GM18526 (cell line): ENCODE data around the gene NRG2.

Experiments used
- POLR2A ChIP-seq: IDR thresholded peaks from 3 replicates; pipeline ENCODE4 v1.6.1; 2011; ENCODE audit not compliant: insufficient read length; ENCODE audit errors: extremely low read depth

The NRG2 gene

DNA sequence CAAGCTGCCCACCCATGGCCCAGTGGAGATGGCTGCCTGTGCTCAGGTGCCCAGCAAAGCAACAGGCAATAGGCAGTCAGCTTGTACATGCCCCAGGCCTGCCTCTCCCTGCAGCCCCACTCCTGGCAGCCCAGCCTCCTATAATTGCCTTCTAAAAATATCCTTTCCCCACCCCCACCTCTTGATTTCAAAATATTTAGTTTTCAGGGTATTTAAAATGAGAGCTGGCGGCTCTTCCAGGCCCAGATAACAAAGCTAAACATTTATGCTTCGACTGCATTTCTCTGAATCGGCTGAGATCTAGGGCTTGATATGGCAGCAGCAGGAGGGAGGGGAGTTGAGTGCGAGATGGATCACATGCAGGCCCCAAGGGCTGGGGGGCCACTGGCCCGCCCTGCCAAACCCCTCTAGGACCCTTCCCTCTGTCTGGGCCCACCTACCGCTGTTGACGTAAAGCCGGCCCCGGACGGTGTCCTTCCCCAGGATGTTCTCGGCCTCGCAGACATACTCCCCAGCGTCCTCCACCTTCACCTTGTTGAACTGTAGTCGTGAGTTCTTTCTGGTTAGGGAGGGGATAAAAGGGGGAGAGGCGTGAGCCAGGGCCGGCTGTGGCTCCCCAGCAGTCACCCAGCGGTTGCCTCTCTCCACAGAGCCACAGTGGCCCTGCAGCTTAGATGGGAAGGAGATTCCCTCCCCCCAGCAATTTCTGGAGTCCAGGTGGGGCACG lies 162.5 kb downstream of the NRG2 start:
- no peak for TF ChIP-seq POLR2A

DNA sequence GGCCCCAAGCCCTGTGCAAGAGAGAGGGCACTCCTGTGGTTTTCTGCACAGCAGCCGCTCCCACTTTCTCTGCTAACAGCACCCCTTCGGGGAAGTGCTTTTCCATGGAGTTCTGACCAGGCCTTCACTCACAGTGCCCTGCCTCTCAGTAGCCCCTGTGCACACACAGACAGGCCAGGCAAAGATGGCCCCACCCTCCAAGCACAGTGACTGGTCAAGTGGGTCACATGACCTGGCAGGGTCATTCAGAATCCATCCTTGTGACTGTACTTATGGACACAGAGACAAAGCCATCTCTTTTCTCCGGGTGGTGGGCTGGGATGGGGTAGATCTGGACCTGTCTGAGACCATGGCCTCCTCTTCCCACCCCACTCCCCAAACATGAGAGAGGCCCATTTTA lies 165.0 kb downstream of the NRG2 start:
- no peak for TF ChIP-seq POLR2A

- no peak for TF ChIP-seq POLR2A
These were observed 165.9 kb downstream of the NRG2 start for GRCh38 chr5:139877129-139877597.

GRCh38 chr5:139875957-139876356 lies 167.1 kb downstream of the NRG2 start:
- TF ChIP-seq POLR2A = no peak

DNA sequence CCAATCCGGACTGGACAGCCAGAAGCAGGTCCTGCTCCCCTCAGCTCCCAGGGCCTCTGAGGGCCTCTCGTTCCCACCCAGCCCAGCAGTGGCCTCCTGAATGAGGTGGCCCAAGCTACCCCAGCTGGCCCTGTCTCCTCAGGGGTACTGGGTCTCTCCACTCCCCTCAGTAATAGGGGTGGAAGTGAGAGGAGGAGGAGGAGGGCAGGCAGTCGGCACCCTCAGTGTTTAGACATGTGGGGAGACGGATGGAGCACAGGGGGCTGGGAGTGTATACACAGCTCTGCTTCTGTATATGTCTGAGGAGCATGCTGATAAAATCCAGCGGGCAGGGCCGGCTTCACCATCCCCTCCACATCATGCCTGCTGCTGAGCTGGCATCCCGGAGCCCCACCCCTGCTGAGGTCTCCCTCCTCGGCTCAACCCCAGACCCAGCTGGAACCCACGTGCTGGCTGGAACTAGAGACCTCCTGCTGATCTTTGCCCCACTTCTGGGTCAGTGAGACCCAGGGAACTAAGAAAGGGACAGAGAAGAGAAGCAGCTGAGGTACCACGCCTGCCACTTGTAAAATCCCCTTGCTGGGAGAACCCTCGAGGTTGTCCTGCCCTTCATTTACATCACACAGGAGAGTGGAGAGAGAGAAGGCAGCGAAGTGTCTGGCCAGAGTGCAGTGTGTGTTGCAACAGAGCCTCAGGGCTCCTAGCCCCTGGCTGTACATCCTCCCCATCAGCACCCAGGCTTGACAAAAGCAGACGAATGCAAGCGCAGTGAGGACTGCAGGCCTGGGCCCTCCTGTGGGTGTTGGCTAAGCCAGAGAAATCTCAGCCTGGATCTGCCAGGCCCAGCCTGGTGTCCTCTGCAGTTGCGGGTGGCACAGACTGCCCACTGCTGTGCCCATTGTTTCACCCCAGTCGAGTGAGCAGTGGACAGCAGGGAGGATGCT lies 170.0 kb downstream of the NRG2 start:
- TF ChIP-seq POLR2A = no peak

- no peak for TF ChIP-seq POLR2A
These were observed 170.9 kb downstream of the NRG2 start for GRCh38 chr5:139872052-139872766.

DNA sequence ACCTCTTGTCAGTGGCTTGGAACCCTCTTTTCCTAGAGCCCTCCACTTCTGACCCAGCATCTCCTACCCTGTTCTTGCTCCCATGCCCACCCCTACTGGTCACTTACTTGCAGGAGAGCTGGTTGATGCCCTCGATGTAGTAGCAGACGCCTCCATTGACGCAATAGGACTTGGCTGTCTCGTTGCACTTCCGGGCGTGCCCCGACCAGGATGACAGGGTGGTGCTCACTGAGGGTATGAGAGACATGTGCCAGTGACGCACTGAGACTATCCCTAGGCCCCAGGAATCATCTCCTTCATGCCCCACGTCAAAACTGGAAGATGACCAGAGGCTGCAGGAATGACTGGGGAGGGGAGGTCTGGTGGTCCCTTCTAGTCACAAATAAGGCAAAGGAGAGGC lies 171.5 kb downstream of the NRG2 start:
- no peak for TF ChIP-seq POLR2A

DNA sequence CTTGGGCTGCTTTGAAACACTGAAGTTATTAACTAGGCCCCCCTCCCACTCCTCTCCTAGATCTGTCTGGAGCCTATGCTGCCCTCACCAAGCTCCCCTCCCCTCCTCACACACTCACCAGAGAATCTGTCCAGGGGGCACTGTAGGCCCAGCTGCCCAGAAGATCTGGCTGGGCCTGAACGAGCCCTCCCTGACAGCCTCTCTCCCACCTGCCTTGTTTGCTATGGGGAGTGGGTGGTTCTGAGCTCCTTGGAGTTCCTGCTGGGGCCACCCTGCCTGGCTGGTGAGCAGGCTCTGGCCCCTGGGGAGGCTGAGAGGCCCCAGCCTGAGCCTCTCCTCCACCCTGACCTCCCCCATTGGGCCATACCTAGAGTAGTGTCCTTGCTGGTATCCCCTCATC lies 172.4 kb downstream of the NRG2 start:
- TF ChIP-seq POLR2A = no peak

- TF ChIP-seq POLR2A = no peak
These were observed 173.9 kb downstream of the NRG2 start for GRCh38 chr5:139869042-139869790.

GRCh38 chr5:139867581-139867980 lies 175.5 kb downstream of the NRG2 start:
- no peak for TF ChIP-seq POLR2A

- no peak for TF ChIP-seq POLR2A
These were observed 176.0 kb downstream of the NRG2 start for GRCh38 chr5:139867109-139867508.

- no peak for TF ChIP-seq POLR2A
These were observed 178.2 kb downstream of the NRG2 start for GRCh38 chr5:139864716-139865483.

DNA sequence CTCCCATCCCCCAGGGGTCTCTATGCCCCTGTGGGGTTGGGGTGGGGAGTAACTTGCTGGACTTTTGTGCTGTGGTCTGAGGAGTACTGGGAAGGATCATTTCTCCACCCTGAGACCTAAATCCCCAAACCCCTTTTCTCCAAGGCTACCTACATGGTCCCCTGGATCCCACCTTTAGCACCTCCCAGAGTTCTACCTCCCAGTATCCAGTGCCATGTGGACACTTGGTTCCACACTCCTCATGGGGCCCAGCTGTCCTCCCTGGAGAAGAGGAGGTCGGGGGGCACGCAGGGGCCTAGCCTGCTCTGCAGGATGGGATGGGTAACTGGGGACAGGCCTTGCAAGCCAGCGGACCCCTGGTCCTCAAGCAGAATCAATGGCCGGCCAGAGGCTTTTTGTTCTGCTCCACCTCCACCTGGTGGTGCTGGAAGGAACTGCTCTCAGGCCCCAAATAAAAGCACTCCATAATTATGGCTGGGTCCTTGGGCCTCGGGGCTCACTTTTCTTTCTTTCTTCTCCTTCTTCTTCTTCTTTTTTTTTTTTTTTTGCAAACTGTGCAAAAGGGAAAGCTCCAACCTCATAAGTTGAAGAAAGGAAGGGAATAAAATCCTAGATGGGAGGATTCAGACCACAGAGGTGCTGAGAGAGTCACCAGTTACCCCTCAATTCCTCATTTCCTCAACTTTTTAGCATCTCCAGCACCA lies 179.1 kb downstream of the NRG2 start:
- no peak for TF ChIP-seq POLR2A
